Heart left ventricle (tissue), 16 donors: ENCODE measurements around the gene OTULINL. TPM values are rescaled to one million over a fixed set of nuclear protein-coding genes. Genes with fewer than 3 reads are reported as not detected.

Source experiments
- ATAC-seq, 4 donors: fragments of 200-7000 bp; cut with Tn5 transposase; one replicate each; pipeline ENCODE4 v1.9.1; 2020 to 2022; ENCODE audit warnings: moderate library complexity in 4 of 4, mild to moderate bottlenecking in 3 of 4, moderate number of reproducible peaks in 1 of 4
- DNase-seq, 5 donors: peaks; one replicate each; pipeline ENCODE4 v3.0.0-alpha.2; 2020
- H3K27ac ChIP-seq, 12 donors: fragments of 200-600 bp; sonication (generic) in 4 of 12; one replicate each; pipeline versions ENCODE4 v1.5.0 to v1.8.0; 2016 to 2022; ENCODE audit warnings: mild to moderate bottlenecking in 2 of 12
- H3K27me3 ChIP-seq, 9 donors: fragments of 200-600 bp; sonication (generic) in 2 of 9; one replicate each; pipeline versions ENCODE4 v1.5.1 to v1.8.0; 2016 to 2022; ENCODE audit warnings: mild to moderate bottlenecking in 3 of 9
- H3K36me3 ChIP-seq, 9 donors: fragments of 200-600 bp; sonication (generic) in 2 of 9; one replicate each; pipeline versions ENCODE4 v1.5.0 to v1.8.0; 2018 to 2022; ENCODE audit warnings: mild to moderate bottlenecking in 2 of 9
- H3K4me1 ChIP-seq, 12 donors: fragments of 200-600 bp; sonication (generic) in 4 of 12; one replicate each; pipeline versions ENCODE4 v1.5.0 to v1.8.0; 2016 to 2022; ENCODE audit warnings: mild to moderate bottlenecking in 3 of 12
- H3K4me3 ChIP-seq, 12 donors: fragments of 200-600 bp; sonication (generic) in 4 of 12; one replicate each; pipeline versions ENCODE4 v1.5.0 to v1.8.0; 2017 to 2022; ENCODE audit warnings: mild to moderate bottlenecking in 9 of 12, moderate library complexity in 4 of 12
- H3K9me3 ChIP-seq, 12 donors: fragments of 200-600 bp; sonication (generic) in 4 of 12; one replicate each; pipeline versions ENCODE4 v1.5.0 to v1.8.0; 2016 to 2022; ENCODE audit warnings: mild to moderate bottlenecking in 1 of 12
- CTCF ChIP-seq, 12 donors: fragments of 200-600 bp; sonication (generic) in 4 of 12; IDR thresholded peaks; one replicate each; pipeline versions ENCODE4 v1.5.0 to v1.8.0; 2018 to 2022; ENCODE audit warnings: antibody characterized with exemption in 12 of 12, mild to moderate bottlenecking in 5 of 12
- POLR2A ChIP-seq, 2 donors: fragments of 450-650 bp; IDR thresholded peaks; one replicate each; pipeline ENCODE4 v1.6.1; 2017; ENCODE audit warnings: antibody characterized with exemption in 2 of 2, mild to moderate bottlenecking in 2 of 2, moderate library complexity in 2 of 2
- WGBS, 4 donors: extraction: QIAGEN DNeasy Blood & Tissue Kit in 2 of 4; methylation state at CpG; one replicate each; pipeline versions ENCODE4 v1.1.5 to v1.1.7; 2013 to 2018; 5-methylcytosine and 5-hydroxymethylcytosine counted together
- intact Hi-C, 10 donors: fragments of 100-400 bp; cut with DNase I; formaldehyde crosslinking; loops; one replicate each; pipeline versions ENCODE4 v1.11.1 to v1.14.2; 2022
- polyA plus RNA-seq, 2 donors: library from polyadenylated mRNA; stranded (reverse); fragments of 200-250 nt; gene quantifications; one replicate each; pipeline ENCODE4 v1.2.3, GENCODE V29; 2013
- total RNA-seq, 9 donors: library from RNA; depleted of rRNA in 2 of 9; stranded (reverse); fragments of >200 nt in 2 of 9; fragmentation: NEBNext Ultra II Directional in 3 of 9; extraction: Animal tissue kit (Norgen Biotek cat#: 25700) in 3 of 9; gene quantifications; one replicate each; pipeline versions ENCODE4 v1.1.0 to v1.2.4, GENCODE V29; 2016 to 2023
- donor health status: ischemic (EF 13 %, LVEDD 7.1; RV severe dilation, severe dysfunction).
- donor health status: healthy with polysubstance abuse.
- donor health status: DM: no; HTN: yes; CAD: no.
- donor health status: DM: no; HTN: no; CAD: no.
- donor health status: ischemic (EF 25% LVEDD 6.9; RV normal size, moderate dysfunction).
- donor health status: ischemic (EF 25% LVEDD 5.7; RV mildly dilated, moderate dysfunction).
- donor health status: healthy.
- donor health status: DM: yes; HTN: yes; CAD: no.
- donor health status: ischemic (EF 35%, LVEDD 5.7; RV mildly dilated, moderate dysfunction).
- donor health status: nonischemic (EF 11% LVEDD 7.7; RV severe dilation, severe dysfunction).
- donor health status: DM: yes; HTN: yes; CAD: no.
- donor health status: PGD.
- donor health status: ischemic (EF 29% LVEDD 5.4; RV normal size, mild dysfunction).
- donor health status: nonischemic (EF 23%, LVEDD 6.1; RV moderate dilation, normal function).

OTULINL gene
- total and polyA plus RNA-seq, 11 donors: 0.65 to 13.6 (median 1.5) TPM

- intact Hi-C loops: no loop called here
- H3K4me1 ChIP-seq: peaks cover 0 to 37% (median 0%) of the 10 kb centered on the region in 12 donors
- peaks cover 0 to 11% (median 0%) of the 10 kb centered on the region in 9 donors for H3K27me3 ChIP-seq
- ATAC-seq (peak in 3 of 4 donors; percentile 54 to 62 (median 59)), DNase-seq (peak in 3 of 5 donors; percentile 19 to 44 (median 32))
- TF ChIP-seq POLR2A (IDR thresholded peaks at IDR 0.05) (no peak), CTCF (IDR thresholded peaks at IDR 0.05) (no peak)
- H3K9me3 ChIP-seq: peaks cover 0 to 23% (median 8%) of the 10 kb centered on the region in 12 donors
- no peaks in the 10 kb centered on the region for H3K36me3 ChIP-seq
- peak overlapping the region in 2 of 12 donors; percentile 26 to 73 for H3K27ac ChIP-seq
- WGBS, 4 donors: 57 to 64% (median 59%) methylated on average over 3 of the region's 3 CpGs
- no peak overlapping the region for H3K4me3 ChIP-seq
These were observed 36.3 kb upstream of the OTULINL start for GRCh38 chr5:14545308-14545707.

GRCh38 chr5:14545862-14546261 is 35.7 kb upstream of the OTULINL start:
- ATAC-seq (peak in 1 of 4 donors; percentile 41), DNase-seq (no peak)
- H3K27ac ChIP-seq: peak overlapping the region in 2 of 12 donors; percentile 26 to 73
- TF ChIP-seq POLR2A (IDR thresholded peaks at IDR 0.05) (no peak), CTCF (IDR thresholded peaks at IDR 0.05) (no peak)
- H3K4me3 ChIP-seq: no peak overlapping the region
- H3K9me3 ChIP-seq: peaks cover 0 to 18% (median 6%) of the 10 kb centered on the region in 12 donors
- H3K36me3 ChIP-seq: no peaks in the 10 kb centered on the region
- WGBS, 4 donors: 68 to 85% (median 84%) methylated on average over 1 of the region's 1 CpG
- H3K27me3 ChIP-seq: peaks cover 0 to 11% (median 0%) of the 10 kb centered on the region in 9 donors
- peaks cover 0 to 37% (median 0%) of the 10 kb centered on the region in 12 donors for H3K4me1 ChIP-seq
- intact Hi-C loops: no loop called here

GRCh38 chr5:14547666-14548065 is 33.9 kb upstream of the OTULINL start:
- DNase-seq: no peak
- WGBS, 4 donors: 85 to 100% (median 97%) methylated on average over 1 of the region's 1 CpG
- H3K4me1 ChIP-seq: peaks cover 0 to 41% (median 0%) of the 10 kb centered on the region in 12 donors
- no peak overlapping the region for H3K4me3 ChIP-seq
- TF ChIP-seq CTCF (IDR thresholded peaks at IDR 0.05) (no peak), POLR2A (IDR thresholded peaks at IDR 0.05) (no peak)
- H3K27ac ChIP-seq: no peak overlapping the region
- no peaks in the 10 kb centered on the region for H3K36me3 ChIP-seq
- no peak for ATAC-seq
- peaks cover 0 to 7% (median 0%) of the 10 kb centered on the region in 12 donors for H3K9me3 ChIP-seq
- intact Hi-C loops: no loop called here
- H3K27me3 ChIP-seq: peaks cover 0 to 11% (median 0%) of the 10 kb centered on the region in 9 donors

GRCh38 chr5:14551211-14551610 is 30.4 kb upstream of the OTULINL start:
- ATAC-seq (no peak), DNase-seq (no peak)
- Histone ChIP-seq H3K4me3 (no peak overlapping the region), H3K36me3 (no peaks in the 10 kb centered on the region), H3K9me3 (peaks cover 0 to 7% (median 0%) of the 10 kb centered on the region in 12 donors), H3K27me3 (peaks cover 0 to 2% (median 0%) of the 10 kb centered on the region in 9 donors), H3K4me1 (peaks cover 0 to 22% (median 0%) of the 10 kb centered on the region in 12 donors), H3K27ac (no peak overlapping the region)
- TF ChIP-seq POLR2A (IDR thresholded peaks at IDR 0.05) (no peak), CTCF (IDR thresholded peaks at IDR 0.05) (no peak)
- intact Hi-C loops: no loop called here
- 73 to 81% (median 76%) methylated on average over 3 of the region's 3 CpGs for WGBS, 4 donors
